HepG2 (cell line): ENCODE data around the gene MYO1B.

Source experiments
- RXRA ChIP-seq: sonication (generic); formaldehyde crosslinking; IDR thresholded peaks from 2 replicates; pipeline ENCODE4 v1.5.1; 2020; ENCODE audit warnings: missing genetic modification reagents
- THYN1 ChIP-seq: sonication (generic); formaldehyde crosslinking; IDR thresholded peaks from 2 replicates; pipeline ENCODE4 v1.8.1; 2023; ENCODE audit warnings: low read depth, mild to moderate bottlenecking, moderate library complexity, missing genetic modification reagents, borderline replicate concordance
- ZNF205 ChIP-seq: IDR thresholded peaks from 2 replicates; pipeline ENCODE4 v1.6.1; 2018; ENCODE audit warnings: missing biosample characterization, missing genetic modification reagents
- ZSCAN12 ChIP-seq: sonication (generic); formaldehyde crosslinking; IDR thresholded peaks from 2 replicates; pipeline ENCODE4 v1.9.0; 2021; ENCODE audit warnings: mild to moderate bottlenecking, missing genetic modification reagents

- TF ChIP-seq RXRA (CRISPR knock-in tag) (no peak), ZSCAN12 (CRISPR knock-in tag) (no peak), THYN1 (no peak), ZNF205 (CRISPR knock-in tag) (no peak)
These were observed 19.0 kb upstream of the MYO1B start for GRCh38 chr2:191226196-191226595.
